H1 (cell line): ENCODE results near the gene GPR160. TPM values are rescaled to one million over a fixed set of nuclear protein-coding genes. Genes with fewer than 3 reads are reported as not detected.

Source experiments
- CBX5 ChIP-seq: fragments of 300-800, 300-1000 bp; sonication (generic); IDR thresholded peaks from 2 replicates; pipeline ENCODE4 v1.7.1; 2016; ENCODE audit warnings: antibody characterized with exemption, low read length, low read depth
- RBBP5 ChIP-seq: IDR thresholded peaks from 2 replicates; pipeline ENCODE4 v1.7.1; 2012; ENCODE audit warnings: low read depth, mild to moderate bottlenecking, inconsistent platforms, low read length, moderate library complexity, borderline replicate concordance
- SP1 ChIP-seq: IDR thresholded peaks from 2 replicates; pipeline ENCODE4 v1.6.1; 2011; ENCODE audit warnings: low read depth, low read length
- polyA plus RNA-seq, 7 experiments: library from polyadenylated mRNA; depleted of rRNA in 3 of 7; stranded (reverse) in 5 of 7; unstranded in 2 of 7; fragments of >200 nt in 5 of 7; fragments of 200-250 nt in 2 of 7; gene quantifications; 1 replicate in 5 of 7; 2 replicates in 1 of 7; 4 replicates in 1 of 7; pipeline versions ENCODE4 v1.2.1 to v1.2.3, GENCODE V29; 2011 to 2013; ENCODE audit warnings: missing spikeins in 2 of 7, mixed read lengths in 2 of 7
- total RNA-seq: library from RNA; stranded (reverse); fragmentation: NEBNext Ultra II Directional; extraction: Animal tissue kit (Norgen Biotek cat#: 25700); gene quantifications from 2 replicates; pipeline ENCODE4 v1.2.1, GENCODE V29; 2021

The GPR160 gene
- total and polyA plus RNA-seq, 2 of the 8 experiments (the other 6 are each of a cell fraction or from before 2014, with no cell fraction given): 14.3 to 16.6 TPM

DNA sequence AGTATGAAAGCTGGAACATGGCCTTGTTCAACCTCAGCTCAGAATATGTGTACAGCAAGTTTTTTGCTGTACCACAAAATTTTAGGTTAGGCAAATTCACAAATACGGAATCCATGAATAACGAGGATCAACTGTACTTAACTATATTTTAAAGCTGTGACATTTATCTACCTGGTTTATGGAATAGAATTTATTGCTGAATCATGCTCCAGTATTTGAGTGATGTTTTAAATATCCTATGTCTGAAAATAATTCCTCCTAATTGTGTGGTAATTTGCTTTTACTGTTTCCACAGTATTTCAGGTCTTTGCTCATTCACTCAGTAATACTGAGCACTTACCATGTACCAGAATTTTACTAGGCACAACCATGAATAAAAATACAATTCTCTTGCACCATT, 41.7 kb upstream of the GPR160 start (continued):
- TF ChIP-seq CBX5 (no peak), RBBP5 (no peak), SP1 (no peak)
